GM23338 (cell line): ENCODE results near the gene MCTP2. TPM values are rescaled to one million over a fixed set of nuclear protein-coding genes. Genes with fewer than 3 reads are reported as not detected.

ENCODE experiments used
- ATAC-seq: fragments of 200-7000 bp; cut with Tn5 transposase; 3 replicates; pipeline ENCODE4 v1.9.1; 2020
- DNase-seq: peaks from one replicate; pipeline ENCODE4 v3.0.0-alpha.2; 2015; ENCODE audit warnings: low spot score
- H2AFZ ChIP-seq: fragments of 200-600 bp; sonication (generic); 2 replicates; pipeline ENCODE4 v1.8.0; 2016; ENCODE audit warnings: antibody characterized with exemption, mild to moderate bottlenecking, moderate library complexity
- H3F3A ChIP-seq: fragments of 200-600 bp; sonication (generic); replicated peaks from 2 replicates; pipeline ENCODE4 v1.8.0; 2017; ENCODE audit warnings: antibody characterized with exemption, mixed run types, low read depth
- H3K27ac ChIP-seq: fragments of 200-600 bp; sonication (generic); 2 replicates; pipeline ENCODE4 v1.6.1; 2016; ENCODE audit warnings: low read depth
- H3K27me3 ChIP-seq: fragments of 200-600 bp; sonication (generic); 2 replicates; pipeline ENCODE4 v1.8.0; 2016; ENCODE audit warnings: mild to moderate bottlenecking, mixed run types, moderate library complexity; ENCODE audit not compliant: insufficient read depth
- H3K36me3 ChIP-seq: fragments of 200-600 bp; sonication (generic); 2 replicates; pipeline ENCODE4 v1.8.0; 2016; ENCODE audit warnings: mild to moderate bottlenecking; ENCODE audit not compliant: insufficient read depth
- H3K4me1 ChIP-seq: fragments of 200-600 bp; sonication (generic); 2 replicates; pipeline ENCODE4 v1.8.0; 2016; ENCODE audit warnings: mild to moderate bottlenecking, moderate library complexity; ENCODE audit not compliant: insufficient read depth
- H3K4me2 ChIP-seq: fragments of 200-600 bp; sonication (generic); 2 replicates; pipeline ENCODE4 v1.7.1; 2017; ENCODE audit warnings: mixed run types
- H3K4me3 ChIP-seq: fragments of 200-600 bp; sonication (generic); 2 replicates; pipeline ENCODE4 v1.6.1; 2016; ENCODE audit warnings: mixed run types
- H3K79me2 ChIP-seq: fragments of 200-600 bp; sonication (generic); replicated peaks from 2 replicates; pipeline ENCODE4 v1.8.0; 2017; ENCODE audit warnings: mild to moderate bottlenecking; ENCODE audit not compliant: insufficient read depth
- H3K9me2 ChIP-seq: fragments of 200-600 bp; sonication (generic); 2 replicates; pipeline ENCODE4 v1.8.0; 2017; ENCODE audit not compliant: insufficient read depth
- H4K20me1 ChIP-seq: fragments of 200-600 bp; sonication (generic); replicated peaks from 2 replicates; pipeline ENCODE4 v1.8.0; 2017; ENCODE audit warnings: mild to moderate bottlenecking; ENCODE audit not compliant: insufficient read depth
- H3K27ac Mint-ChIP-seq: 2 replicates; pipeline ENCODE4 v1.8.0; 2020; ENCODE audit warnings: inconsistent platforms, mild to moderate bottlenecking, moderate library complexity, mixed read lengths
- H3K27me3 Mint-ChIP-seq: 3 replicates; pipeline ENCODE4 v1.8.0; 2022; ENCODE audit warnings: low read depth, mild to moderate bottlenecking, moderate library complexity, mixed read lengths, inconsistent platforms; ENCODE audit not compliant: insufficient read depth, poor library complexity
- H3K36me3 Mint-ChIP-seq: 3 replicates; pipeline ENCODE4 v1.8.0; 2021; ENCODE audit warnings: low read depth, mild to moderate bottlenecking, inconsistent platforms, moderate library complexity, mixed read lengths
- H3K4me1 Mint-ChIP-seq: 3 replicates; pipeline ENCODE4 v1.8.0; 2020; ENCODE audit warnings: mild to moderate bottlenecking, inconsistent platforms, mixed read lengths
- H3K4me3 Mint-ChIP-seq: 3 replicates; pipeline ENCODE4 v1.8.0; 2021; ENCODE audit warnings: moderate library complexity, mild to moderate bottlenecking, inconsistent platforms, mixed read lengths
- H3K9me3 Mint-ChIP-seq: 3 replicates; pipeline ENCODE4 v1.8.0; 2020; ENCODE audit warnings: moderate library complexity, mild to moderate bottlenecking, inconsistent platforms, mixed read lengths
- EZH2 ChIP-seq: fragments of 200-600 bp; sonication (generic); IDR thresholded peaks from one replicate; pipeline ENCODE4 v1.8.0; 2017; ENCODE audit warnings: antibody characterized with exemption, mild to moderate bottlenecking, low read depth; ENCODE audit not compliant: unreplicated experiment
- EZH2phosphoT487 ChIP-seq: fragments of 200-600 bp; sonication (generic); IDR thresholded peaks from one replicate; pipeline ENCODE4 v1.8.1; 2018; ENCODE audit warnings: antibody characterized with exemption; ENCODE audit not compliant: unreplicated experiment
- JUNB ChIP-seq: IDR thresholded peaks from one replicate; pipeline ENCODE4 v1.6.1; 2016; ENCODE audit warnings: antibody characterized with exemption; ENCODE audit not compliant: unreplicated experiment
- NANOG ChIP-seq: IDR thresholded peaks from 2 replicates; pipeline ENCODE4 v1.6.1; 2016; ENCODE audit warnings: antibody characterized with exemption, borderline replicate concordance
- POLR2AphosphoS5 ChIP-seq: IDR thresholded peaks from 2 replicates; pipeline ENCODE4 v1.6.1; 2016; ENCODE audit warnings: antibody characterized with exemption, low read depth
- STAT1 ChIP-seq: IDR thresholded peaks from one replicate; pipeline ENCODE4 v1.6.1; 2016; ENCODE audit warnings: antibody characterized with exemption; ENCODE audit not compliant: unreplicated experiment
- ZNF114 ChIP-seq: fragments of 250-450 bp; sonication (Bioruptor Pico); IDR thresholded peaks from 2 replicates; pipeline ENCODE4 v1.5.0; 2020; ENCODE audit warnings: mild to moderate bottlenecking, moderate library complexity
- polyA plus RNA-seq: library from polyadenylated mRNA; unstranded; fragments of >200 nt; fragmentation: Nextera tagmentation; extraction: Ambion mirVana; gene quantifications from 2 replicates; pipeline ENCODE4 v1.2.1, GENCODE V29; 2016
- total RNA-seq: library from RNA; depleted of rRNA; stranded (reverse); fragments of >200 nt; shearing (Covaris generic); gene quantifications from 2 replicates; pipeline ENCODE4 v1.2.3, GENCODE V29; 2014
- TF ChIP-seq, protein P1 (sequence below): fragments of 250-450 bp; sonication (Bioruptor Pico); IDR thresholded peaks from 2 replicates; pipeline ENCODE4 v1.5.0; 2020; ENCODE audit warnings: mild to moderate bottlenecking, moderate library complexity
- TF ChIP-seq, protein P2 (sequence below): IDR thresholded peaks from 2 replicates; pipeline ENCODE4 v1.6.1; 2016; ENCODE audit warnings: antibody characterized with exemption

MCTP2 gene
- total and polyA plus RNA-seq, 2 experiments from 2014 or later = 1.8 to 5.5 TPM

DNA sequence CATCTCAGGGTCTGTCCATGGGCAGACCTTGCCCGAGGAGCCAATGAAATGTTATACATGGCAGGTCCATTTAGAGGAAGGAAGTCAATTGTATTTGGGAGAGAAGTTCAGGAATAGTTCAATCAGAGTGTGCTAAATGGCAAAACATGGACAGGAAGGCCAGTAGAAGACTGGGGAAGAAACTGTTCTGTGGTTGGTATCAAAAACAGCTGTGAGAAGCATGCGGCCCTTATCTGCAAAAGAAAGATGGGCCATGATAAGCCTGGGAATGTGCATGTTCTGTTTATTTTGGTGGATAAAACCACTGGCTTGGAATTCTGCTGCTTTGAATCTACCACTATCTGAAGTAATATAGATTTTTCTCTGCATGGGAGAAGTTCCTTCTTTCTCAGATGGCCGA, 100.4 kb downstream of the MCTP2 start (continued):
- TF ChIP-seq, protein P1, sequence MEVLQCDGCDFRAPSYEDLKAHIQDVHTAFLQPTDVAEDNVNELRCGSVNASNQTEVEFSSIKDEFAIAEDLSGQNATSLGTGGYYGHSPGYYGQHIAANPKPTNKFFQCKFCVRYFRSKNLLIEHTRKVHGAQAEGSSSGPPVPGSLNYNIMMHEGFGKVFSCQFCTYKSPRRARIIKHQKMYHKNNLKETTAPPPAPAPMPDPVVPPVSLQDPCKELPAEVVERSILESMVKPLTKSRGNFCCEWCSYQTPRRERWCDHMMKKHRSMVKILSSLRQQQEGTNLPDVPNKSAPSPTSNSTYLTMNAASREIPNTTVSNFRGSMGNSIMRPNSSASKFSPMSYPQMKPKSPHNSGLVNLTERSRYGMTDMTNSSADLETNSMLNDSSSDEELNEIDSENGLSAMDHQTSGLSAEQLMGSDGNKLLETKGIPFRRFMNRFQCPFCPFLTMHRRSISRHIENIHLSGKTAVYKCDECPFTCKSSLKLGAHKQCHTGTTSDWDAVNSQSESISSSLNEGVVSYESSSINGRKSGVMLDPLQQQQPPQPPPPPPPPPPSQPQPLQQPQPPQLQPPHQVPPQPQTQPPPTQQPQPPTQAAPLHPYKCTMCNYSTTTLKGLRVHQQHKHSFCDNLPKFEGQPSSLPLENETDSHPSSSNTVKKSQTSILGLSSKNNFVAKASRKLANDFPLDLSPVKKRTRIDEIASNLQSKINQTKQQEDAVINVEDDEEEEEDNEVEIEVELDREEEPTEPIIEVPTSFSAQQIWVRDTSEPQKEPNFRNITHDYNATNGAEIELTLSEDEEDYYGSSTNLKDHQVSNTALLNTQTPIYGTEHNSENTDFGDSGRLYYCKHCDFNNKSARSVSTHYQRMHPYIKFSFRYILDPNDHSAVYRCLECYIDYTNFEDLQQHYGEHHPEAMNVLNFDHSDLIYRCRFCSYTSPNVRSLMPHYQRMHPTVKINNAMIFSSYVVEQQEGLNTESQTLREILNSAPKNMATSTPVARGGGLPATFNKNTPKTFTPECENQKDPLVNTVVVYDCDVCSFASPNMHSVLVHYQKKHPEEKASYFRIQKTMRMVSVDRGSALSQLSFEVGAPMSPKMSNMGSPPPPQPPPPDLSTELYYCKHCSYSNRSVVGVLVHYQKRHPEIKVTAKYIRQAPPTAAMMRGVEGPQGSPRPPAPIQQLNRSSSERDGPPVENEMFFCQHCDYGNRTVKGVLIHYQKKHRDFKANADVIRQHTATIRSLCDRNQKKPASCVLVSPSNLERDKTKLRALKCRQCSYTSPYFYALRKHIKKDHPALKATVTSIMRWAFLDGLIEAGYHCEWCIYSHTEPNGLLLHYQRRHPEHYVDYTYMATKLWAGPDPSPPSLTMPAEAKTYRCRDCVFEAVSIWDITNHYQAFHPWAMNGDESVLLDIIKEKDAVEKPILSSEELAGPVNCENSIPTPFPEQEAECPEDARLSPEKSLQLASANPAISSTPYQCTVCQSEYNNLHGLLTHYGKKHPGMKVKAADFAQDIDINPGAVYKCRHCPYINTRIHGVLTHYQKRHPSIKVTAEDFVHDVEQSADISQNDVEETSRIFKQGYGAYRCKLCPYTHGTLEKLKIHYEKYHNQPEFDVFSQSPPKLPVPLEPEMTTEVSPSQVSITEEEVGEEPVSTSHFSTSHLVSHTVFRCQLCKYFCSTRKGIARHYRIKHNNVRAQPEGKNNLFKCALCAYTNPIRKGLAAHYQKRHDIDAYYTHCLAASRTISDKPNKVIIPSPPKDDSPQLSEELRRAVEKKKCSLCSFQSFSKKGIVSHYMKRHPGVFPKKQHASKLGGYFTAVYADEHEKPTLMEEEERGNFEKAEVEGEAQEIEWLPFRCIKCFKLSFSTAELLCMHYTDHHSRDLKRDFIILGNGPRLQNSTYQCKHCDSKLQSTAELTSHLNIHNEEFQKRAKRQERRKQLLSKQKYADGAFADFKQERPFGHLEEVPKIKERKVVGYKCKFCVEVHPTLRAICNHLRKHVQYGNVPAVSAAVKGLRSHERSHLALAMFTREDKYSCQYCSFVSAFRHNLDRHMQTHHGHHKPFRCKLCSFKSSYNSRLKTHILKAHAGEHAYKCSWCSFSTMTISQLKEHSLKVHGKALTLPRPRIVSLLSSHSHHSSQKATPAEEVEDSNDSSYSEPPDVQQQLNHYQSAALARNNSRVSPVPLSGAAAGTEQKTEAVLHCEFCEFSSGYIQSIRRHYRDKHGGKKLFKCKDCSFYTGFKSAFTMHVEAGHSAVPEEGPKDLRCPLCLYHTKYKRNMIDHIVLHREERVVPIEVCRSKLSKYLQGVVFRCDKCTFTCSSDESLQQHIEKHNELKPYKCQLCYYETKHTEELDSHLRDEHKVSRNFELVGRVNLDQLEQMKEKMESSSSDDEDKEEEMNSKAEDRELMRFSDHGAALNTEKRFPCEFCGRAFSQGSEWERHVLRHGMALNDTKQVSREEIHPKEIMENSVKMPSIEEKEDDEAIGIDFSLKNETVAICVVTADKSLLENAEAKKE = no peak
- TF ChIP-seq EZH2 (no peak), ZNF114 (no peak), JUNB (no peak), NANOG (no peak), EZH2phosphoT487 (no peak)
- TF ChIP-seq, protein P2, sequence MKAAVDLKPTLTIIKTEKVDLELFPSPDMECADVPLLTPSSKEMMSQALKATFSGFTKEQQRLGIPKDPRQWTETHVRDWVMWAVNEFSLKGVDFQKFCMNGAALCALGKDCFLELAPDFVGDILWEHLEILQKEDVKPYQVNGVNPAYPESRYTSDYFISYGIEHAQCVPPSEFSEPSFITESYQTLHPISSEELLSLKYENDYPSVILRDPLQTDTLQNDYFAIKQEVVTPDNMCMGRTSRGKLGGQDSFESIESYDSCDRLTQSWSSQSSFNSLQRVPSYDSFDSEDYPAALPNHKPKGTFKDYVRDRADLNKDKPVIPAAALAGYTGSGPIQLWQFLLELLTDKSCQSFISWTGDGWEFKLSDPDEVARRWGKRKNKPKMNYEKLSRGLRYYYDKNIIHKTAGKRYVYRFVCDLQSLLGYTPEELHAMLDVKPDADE = no peak

DNA sequence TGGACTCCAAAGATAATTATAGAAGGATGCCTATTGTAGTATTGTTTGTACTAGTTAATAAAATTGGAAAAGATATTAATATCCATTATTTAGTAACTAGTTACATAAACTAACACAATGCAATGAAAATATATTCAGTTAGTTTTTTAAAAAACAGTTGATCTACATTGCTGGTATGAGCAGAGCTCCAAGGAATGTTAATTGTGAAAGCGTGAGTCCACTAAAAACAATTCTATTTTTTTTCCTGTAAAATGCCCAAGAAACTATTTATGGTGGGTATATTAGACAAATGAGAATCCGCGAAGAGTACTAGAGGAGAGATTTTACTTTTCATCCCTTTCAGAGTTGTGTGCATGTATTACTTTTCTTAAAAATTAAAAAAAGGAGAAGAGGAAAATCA, 104.3 kb downstream of the MCTP2 start:
- Histone ChIP-seq H3K4me3 (no peak overlapping the region), H3K4me2 (no peak overlapping the region), H3K36me3 (no peaks in the 10 kb centered on the region), H3K4me1 (no peaks in the 10 kb centered on the region), H4K20me1 (no peaks in the 10 kb centered on the region), H3K27ac (no peak overlapping the region), H2AFZ (no peak overlapping the region), H3K79me2 (no peaks in the 10 kb centered on the region), H3F3A (no peaks in the 10 kb centered on the region), H3K9me2 (no peaks in the 10 kb centered on the region), H3K27me3 (no peaks in the 10 kb centered on the region)
- no peak overlapping the region for H3K4me3 Mint-ChIP-seq
- no peaks in the 10 kb centered on the region for H3K27me3 Mint-ChIP-seq
- no peaks in the 10 kb centered on the region for H3K9me3 Mint-ChIP-seq
- ATAC-seq = no peak
- H3K36me3 Mint-ChIP-seq = no peaks in the 10 kb centered on the region
- no peak for DNase-seq
- no peak overlapping the region for H3K27ac Mint-ChIP-seq
- peaks cover 12% of the 10 kb centered on the region; the same call in 2 of the 3 replicates for H3K4me1 Mint-ChIP-seq
- TF ChIP-seq JUNB (no peak), POLR2AphosphoS5 (no peak), ZNF114 (no peak), EZH2 (no peak), NANOG (no peak), STAT1 (no peak)
- TF ChIP-seq, protein P1 = no peak
